GM03348 (cell line): Measurements from ENCODE around the gene TEX19.
"Not testable (repeated sequence)": the region's sequence is repeated elsewhere in the genome, so short reads cannot be mapped to it uniquely, and the experiment has no call there.

ENCODE experiments used
- DNase-seq: peaks from one replicate; pipeline ENCODE4 v3.0.0; 2012; ENCODE audit warnings: low spot score

TEX19 gene

DNA sequence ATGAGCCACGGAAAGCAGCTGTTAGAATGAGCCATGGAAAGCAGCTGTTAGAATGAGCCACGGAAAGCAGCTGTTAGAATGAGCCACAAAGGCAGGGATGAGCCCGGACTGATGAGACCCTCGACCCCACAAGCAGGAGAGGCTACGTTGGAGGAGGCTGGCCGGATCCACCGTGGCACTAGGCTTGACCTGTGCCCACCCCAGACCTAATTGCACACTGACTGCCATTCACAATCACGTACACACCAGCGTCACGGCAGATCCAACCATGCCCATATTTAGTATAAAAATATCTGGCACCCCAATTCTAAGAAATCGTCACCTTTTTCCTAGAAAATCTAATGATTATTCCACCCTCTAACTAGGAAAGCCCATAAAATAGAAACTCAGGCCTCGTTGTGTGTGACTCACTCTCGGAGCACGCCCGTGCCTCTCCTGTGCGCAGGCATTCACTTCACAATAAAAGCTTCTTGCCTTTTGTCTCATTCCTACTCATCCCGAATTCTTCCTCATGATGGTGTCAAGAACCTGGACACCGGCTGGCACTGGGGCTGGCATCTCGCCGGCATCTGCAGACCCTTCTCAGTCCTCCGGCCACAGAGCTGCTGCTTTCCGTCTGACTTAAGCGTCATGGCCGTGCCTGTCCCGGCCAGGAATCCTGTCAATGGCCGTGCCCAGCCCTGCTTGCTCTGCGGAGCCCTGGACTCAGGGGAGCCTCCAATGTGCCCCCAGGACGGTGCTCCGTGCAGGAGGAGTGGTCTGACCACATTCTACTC lies 20.0 kb upstream of the TEX19 start:
- DNase-seq = peak; percentile 88

DNA sequence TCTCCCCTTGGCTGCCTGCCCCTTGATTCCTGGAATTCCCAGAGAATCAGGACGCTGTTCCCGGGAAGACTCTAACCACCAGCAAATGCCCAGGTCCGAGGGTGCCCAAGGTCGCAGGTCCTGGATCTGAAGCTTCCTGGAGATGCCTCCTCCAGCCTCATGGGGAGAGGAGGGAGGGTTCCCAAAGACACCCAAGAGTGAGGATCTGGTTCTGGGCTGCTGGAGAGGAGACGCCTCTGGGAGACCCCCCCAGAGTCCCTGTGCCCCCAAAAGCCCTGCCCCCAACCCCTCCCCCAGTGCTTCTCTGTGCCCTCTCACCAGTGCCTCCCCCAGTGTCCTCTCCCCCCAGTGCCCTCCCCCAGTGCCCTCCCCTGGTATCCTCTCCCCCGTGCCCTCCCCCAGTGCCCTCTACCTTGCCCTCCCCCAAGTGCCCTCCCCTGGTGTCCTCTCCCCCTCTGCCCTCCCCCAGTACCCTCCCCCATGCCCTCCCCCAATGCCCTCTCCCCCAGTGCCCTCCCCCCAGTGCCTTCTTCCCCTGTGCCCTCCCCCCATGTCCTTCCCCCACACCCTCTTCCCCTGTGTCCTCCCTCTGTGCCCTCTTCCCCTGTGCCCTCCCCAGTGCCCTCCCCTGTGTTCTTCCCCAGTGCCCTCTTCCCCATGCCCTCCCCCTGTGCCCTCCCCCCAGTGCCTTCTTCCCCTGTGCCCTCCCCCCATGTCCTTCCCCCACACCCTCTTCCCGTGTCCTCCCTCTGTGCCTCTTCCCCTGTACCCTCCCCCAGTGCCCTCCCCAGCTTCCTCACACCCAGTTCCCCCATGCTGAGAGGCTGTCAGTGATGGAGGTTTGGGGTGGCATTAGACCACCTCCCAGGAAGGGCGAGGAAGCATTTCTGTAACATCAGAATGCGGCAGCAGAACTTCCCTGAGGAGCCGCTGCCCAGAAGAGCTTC lies 19.1 kb upstream of the TEX19 start:
- DNase-seq = no peak

DNA sequence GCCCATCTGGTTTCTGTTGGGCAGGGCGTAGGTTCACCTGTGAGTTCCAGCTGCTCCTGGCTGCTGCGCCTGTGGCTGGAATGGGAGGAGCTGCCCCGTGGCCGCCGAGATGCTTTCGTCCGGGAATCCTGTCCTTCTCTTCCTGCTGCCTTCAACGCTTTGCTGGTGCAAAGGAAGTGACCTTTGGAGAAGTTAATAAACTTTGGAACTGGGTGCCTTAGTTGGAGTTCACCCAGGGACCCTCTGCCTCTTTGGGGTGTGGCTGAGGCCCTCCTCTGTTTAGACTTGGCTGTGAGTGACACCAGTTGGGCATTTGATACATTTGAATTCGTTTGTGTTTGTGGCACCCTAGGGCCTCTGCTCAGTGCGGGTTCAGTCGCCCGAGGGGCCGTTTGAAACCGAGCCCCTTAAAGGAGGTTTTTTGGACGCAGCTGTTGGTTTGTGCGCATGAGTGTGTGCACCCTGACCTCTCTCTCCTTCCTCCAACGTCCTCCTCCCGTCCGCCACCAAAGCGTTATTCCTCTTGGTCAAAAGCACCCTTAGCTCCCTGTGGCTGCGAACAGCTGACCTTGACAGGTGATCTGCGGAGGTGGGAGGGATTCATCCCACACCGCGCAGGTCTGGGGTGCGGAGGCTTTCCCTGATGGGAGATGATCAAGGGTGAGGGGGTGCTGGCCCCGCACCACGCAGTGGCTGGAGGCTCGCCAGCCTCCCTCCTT lies 16.5 kb upstream of the TEX19 start:
- no peak for DNase-seq

DNA sequence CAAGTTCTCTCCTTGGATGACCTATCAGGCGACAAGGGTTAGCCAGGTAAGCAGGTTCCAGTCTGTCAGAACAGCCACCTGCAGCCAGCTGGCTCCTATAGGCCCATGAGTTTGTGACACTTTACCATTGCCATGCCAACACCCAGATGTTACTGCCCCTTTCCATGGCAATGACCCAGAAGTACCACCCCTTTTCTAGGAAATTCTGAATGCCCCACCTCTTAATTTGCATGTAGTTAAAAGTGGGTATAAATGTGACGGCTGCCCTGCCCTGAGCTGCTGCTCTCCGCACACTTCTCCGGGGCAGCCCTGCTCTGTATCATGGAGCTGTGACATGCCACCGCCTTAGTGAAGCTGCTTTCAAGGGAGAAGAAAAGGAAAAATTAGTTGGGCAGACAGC lies 15.5 kb upstream of the TEX19 start:
- no peak for DNase-seq

DNA sequence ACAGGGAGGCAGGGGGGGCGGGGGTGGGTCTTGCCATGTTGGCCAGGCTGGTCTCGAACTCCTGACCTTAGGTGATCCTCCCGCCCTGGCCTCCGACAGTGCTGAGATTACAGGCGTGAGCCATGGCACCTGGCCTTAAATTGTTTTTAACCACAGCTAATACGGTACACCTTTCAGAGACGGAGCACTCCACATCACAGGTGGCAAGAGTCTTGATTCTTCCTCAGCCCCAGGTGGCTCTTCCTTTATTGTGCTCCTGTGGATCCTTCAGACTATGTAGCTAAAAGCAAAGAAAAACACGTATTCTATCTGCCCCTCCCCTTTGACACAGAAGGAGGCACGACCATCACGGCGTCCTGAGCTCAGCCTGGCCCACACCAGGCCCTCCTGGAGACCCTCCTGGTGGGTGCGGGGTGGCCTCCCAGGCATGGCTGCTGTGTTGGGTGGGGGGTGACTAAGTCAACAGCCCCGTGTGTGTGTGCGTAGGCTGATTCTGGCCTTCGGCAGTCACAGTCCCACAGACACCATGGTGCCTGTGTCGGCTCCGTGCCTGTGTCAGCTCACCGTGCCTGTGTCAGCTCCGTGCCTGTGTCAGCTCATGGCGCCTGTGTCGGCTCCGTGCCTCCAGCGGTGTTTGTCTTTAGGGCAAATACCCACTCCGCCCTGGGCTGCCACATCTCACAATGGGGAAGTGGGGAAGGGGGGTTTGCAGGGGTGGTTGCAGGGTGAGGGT lies 14.7 kb upstream of the TEX19 start:
- no peak for DNase-seq

DNA sequence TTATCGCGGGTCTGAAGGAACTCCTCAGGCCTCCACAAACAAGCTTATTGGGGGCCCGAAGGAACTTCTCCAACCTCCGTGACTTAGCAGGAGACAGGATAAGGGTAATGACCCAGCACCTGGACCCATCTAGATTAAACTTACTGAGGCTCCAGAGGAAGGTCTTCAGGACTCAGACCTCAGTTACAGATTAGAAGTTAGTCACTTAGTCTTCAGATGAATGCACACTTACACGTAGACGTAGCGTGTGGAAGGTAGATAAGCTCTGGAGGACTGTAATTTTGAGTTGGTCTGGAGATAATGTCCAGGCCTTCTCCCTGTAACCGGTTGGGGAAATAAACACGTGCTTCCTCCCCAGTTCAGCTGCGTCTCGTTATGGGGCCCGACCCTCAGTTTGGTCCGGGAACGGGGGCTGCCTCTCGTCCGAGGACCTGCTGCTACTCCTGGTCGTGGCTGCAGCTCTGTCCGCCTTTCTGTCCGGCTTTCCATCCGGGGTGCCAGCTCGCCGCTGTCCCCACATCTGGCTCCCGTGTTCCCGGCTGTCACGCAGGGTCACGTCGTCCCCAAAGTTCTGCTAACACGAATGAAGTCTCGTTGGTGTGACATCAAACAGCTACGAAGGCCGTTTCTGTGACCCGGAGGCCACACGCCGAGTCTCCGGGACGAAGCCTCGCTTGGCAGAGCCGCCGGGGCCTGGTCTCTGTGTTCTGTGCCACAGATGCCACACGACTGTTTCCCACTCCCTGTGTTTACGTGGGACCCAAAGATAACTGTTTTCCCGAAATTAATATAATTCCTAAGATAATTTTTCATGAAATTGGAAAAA lies 13.7 kb upstream of the TEX19 start:
- DNase-seq = no peak

DNA sequence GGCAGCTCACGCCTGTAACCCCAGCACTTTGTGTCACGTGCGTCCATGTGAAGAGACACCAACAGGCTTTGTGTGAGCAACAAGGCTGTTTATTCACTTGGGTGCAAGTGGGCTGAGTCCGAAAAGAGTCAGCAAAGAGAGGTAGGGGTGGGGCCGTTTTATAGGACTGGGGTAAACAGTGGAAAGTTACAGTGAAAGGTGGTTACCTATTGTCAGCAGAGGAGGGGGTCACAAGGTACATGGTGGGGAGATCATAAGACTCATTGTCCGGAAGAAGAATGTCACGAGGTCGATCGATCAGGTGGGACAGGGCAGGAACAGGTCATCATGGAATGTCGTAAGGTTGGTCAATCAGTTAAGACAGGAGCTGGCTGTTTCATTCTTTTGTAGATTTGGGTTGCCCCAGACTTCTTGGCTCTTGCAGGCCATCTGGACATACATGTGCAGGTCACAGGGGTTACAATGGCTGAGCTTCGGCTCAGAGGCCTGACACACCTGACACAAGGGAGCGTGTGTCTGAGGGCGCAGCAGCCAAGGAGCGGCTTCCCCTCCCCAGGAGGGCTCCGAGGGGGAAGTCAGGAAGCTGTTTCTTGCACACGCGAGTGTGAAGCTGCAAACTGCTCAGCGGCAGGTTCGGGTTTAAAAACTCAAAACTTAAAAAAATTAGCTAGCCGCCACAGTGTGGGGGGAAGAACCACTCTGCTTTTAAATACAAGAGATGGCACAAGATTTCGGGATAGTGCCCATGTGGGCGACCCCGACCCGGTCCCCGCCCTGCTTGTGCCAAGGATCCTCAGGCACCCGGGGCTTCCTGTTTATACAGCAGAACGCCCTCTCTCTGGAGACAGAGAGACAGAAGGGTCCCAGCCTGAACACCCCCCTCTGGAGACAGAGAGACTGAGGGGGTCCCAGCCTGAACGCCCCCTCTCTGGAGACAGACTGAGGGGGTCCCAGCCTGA lies 12.4 kb upstream of the TEX19 start:
- DNase-seq = no peak

DNA sequence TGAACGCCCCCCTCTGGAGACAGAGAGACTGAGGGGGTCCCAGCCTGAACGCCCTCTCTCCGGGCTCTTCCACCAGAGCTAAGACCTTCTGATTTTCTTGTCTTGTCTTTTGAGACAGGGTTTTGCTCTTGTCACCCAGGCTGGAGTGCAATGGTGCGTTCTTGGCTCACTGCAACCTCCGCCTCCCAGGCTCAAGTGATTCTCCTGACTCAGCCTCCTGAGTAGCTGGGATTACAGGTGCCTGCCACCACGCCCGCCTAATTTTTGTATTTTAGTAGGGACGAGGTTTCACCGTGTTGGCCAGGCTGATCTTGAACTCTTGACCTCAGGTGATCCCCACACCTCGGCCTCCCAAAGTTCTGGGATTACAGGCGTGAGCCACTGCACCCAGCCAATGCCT lies 11.1 kb upstream of the TEX19 start:
- not testable (repeated sequence) for DNase-seq

DNA sequence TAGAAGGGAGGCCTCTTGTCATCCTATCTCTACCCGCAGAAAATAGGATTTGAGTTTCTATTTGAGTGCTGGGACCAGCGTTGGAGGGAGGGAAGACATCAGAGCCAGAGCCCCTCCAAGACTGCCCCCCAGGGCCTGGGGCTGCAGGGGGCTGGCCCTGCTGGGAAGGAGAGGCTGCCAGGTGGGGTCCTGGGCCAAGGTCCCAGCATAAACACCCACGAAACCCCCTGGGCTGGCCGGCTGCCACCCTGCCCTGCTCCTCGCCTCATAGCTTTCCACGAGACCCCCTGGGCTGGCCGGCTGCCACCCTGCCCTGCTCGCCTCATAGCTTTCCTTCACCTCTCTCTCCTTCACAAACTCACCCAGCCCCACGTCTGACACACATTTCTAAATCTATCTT lies 10.6 kb upstream of the TEX19 start:
- no peak for DNase-seq

DNA sequence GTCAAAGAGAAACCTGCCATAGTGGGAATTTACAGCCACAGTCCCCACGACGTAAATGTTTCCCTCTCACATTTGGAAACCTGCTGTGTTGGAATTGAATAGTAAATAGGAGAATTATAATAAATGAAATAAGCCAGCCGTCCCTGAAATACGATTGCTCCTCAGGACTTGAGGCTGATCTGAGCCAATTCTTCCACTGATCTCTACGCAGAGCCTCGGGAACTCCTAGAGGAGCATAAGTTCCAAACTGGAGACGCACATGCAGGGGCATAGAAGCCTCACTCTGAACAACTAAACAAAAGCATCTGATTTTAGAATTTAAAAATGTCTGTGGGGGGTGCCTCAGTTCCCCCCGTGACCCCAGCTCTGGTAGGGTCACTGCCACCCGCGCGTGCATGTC lies 10.2 kb upstream of the TEX19 start:
- no peak for DNase-seq

DNA sequence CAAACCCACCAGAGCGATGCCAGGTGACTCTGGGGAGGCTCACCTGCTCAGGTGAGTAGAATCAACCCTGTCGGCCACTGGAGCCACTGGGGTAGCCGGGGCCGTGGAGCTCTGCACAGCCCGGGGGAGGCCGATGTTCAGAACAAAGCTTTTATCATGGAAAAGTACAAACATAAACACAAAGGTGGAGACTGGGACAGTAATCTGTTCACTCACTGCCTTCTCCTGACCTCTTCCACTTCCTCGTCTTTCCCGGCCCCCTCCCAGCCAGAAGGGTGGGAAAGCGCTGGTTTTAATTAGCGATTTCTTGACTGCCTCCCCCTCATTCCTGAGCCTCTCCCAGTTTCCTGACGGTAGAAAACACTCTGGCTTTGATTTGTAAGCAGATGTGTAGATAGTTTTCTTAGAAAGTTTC lies 9.8 kb upstream of the TEX19 start:
- DNase-seq = peak; percentile 76

DNA sequence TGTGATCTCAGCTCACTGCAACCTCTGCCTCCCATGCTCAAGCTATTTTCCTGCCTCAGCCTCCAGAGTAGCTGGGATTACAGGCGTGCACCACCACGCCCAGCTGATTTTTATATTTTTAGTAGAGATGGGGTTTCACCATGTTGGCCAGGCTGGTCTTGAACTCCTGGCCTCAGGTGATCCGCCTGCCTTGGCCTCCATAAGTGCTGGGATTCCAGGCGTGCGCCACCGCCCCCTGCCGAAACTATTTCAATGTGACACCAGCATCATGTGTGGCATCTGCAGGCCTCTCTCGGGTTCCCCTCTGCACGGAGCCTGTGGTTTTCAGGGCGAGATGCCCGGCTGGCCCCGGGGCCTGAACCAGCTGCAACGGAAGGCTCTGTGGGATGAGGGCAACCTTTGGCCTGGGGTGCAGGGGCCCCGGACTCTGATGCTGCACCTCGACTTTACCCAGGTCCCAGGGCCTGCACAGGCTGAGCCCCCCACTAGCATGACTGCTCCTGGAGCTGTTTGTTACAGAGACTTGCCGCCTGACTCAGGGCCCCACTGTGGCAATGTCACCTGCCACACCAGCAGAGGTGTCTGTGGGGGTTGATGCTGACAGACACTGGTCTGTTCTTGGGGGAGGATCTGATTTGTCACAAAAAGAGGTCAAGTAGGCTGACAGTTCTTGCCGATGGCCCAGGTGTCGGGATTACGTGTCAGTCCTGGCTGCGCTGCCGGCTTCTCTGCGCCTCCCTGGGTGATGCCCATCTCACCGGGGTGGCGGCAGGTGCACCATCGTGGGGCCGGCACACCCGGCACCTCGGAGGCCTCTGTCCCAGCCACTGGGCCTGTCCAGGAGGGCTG lies 8.6 kb upstream of the TEX19 start:
- DNase-seq = no peak

DNA sequence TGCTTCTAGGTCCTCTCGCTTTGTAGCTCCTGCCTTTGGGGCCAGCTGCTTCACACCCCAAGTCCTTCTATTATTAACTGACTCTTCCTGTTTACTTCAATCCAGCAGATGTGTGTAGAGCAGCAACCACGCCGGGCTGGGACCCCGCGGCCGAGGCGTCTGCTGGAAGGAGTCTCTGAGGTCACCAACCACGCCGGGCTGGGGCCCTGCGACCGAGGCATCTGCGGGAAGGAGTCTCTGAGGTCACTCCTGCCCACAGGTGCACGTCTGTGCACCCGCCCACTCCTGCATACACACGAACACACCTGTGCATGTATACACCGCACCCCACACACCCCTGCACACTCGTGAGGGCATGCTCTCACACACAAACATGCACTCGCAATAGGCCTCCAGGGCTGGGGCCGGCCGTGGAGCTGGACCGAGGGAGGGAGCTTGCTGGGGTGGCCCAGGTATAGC lies 7.8 kb upstream of the TEX19 start:
- DNase-seq = no peak

DNA sequence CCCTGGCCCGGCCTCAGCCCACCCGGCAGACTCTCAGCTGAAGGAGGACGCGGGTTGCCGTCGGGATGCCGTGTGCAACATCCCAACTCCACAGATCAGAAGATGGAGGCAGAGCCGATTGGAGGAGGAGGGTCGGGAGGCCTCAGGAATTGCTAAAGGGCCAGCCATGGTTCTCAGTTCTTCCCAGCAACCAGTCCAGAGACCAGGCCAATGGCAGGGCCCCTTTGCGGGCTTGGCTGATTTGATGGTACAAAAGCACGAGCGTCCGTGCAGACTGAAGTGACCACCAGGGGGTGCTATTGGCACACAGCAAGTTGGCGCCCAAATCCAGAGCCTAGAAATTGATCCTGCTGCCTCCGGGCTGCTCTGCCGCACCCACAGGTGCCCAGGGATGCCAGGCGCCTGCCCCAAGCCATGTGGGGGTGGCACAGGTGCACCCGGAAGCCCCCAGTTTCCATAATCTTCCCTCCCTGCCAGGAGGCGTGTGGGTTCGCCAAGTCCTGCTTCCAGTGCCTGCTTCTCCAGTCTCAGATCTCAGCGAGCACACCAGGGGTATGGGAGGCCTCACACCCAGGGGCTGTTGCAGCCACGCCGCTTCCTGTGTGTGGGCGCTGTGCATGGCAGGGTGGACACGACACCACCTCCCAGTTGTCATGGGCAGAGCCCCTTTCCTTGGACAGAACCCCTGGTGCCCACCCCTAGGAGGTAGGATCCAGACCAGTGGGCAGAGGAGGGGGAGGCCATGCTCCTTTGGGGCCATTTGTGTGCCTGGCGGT lies 7.1 kb upstream of the TEX19 start:
- peak; percentile 90 for DNase-seq

DNA sequence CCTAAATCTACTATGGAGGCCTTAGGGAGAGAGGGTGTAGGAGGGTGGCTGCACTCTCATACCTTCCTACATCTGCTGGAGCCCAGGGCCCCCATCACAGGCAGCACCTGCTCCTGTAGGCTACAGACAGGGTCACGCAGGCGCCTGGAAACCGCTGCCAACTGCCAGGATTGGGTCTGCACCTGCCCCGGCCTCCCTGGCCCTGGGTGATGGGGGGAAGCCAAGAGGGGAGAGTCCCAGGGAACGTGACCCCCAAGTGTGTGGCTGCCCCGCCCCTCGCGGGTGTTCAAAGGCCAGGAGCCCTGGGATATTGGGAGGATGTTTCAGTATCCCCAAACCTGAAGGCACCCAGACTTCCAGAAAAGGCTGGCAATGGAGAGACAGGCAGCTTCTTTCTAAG lies 5.6 kb upstream of the TEX19 start:
- DNase-seq = no peak

DNA sequence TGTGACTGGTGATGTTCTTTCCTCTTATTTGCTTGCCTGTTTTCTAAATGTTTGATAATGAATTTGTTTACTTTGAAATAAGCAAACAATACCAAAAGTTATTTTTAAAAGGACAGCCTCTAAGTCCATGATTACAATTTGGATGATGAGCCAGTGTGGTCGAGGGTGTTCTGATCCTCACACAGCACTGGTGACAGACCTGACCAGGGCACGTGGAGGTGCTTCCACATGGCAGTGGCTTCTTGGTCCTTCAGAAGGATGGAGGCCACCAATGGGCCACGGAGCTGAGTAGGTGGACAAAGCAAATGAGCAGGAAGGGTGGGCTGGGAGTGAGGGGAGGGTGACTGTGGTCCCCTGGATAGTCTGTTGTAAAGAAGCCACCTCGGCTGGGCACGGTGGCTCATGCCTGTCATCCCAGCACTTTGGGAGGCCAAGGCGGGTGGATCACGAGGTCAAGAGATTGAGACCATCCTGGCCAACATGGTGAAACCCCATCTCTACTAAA lies 4.2 kb upstream of the TEX19 start:
- no peak for DNase-seq

DNA sequence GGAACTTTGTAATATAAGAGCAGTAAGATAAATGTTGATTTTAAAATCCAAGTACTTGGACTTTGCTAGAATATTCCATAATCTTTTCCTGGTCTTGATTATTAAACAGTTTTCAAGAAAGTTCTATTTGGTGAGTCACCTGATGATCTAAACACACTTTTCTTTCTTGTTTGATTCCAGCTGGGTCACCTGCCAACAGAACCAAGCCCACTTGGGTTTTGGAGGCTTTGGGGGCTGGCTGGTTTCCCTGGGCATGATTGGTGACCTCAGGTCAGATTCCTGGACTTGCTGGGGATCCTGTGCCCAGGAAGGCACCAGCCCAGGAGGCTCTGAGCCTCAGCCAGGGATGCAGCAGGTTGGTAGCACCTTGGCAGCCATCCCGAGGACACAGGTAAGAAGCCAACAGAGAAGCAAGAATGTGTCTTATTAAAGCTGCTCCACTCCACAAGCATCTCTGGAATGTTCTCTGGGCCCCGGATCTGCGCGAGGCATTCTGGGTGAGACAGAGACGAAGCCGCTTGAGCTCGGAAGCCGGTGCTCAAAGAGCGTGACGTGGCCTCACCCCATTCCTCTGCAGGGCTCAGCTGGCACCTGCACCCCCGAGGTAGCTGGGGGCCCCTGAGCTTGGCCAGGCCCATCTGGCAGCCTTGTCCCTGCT lies 3.1 kb upstream of the TEX19 start:
- DNase-seq = no peak
